GM21737 (cell line): ENCODE results near the gene STOM.

Experiments
- ATAC-seq: cut with Tn5 transposase; IDR thresholded peaks from one replicate; pipeline ENCODE4 v1.9.1; 2021; ENCODE audit warnings: mild to moderate bottlenecking, moderate library complexity; ENCODE audit not compliant: unreplicated experiment

The STOM gene

GRCh38 chr9:121323449-121324151 lies 46.5 kb downstream of the STOM start:
- no peak for ATAC-seq

GRCh38 chr9:121322737-121323448 lies 47.2 kb downstream of the STOM start:
- ATAC-seq, result no peak

GRCh38 chr9:121322037-121322736 lies 47.9 kb downstream of the STOM start:
- ATAC-seq, result no peak

GRCh38 chr9:121321016-121321503 lies 49.0 kb downstream of the STOM start:
- no peak for ATAC-seq

- ATAC-seq, result no peak
Measured at GRCh38 chr9:121319383-121319780, 50.7 kb downstream of the STOM start.

- ATAC-seq, result no peak
Measured at GRCh38 chr9:121318631-121319382, 51.2 kb downstream of the STOM start.

GRCh38 chr9:121317737-121318630 lies 52.1 kb downstream of the STOM start:
- ATAC-seq, result no peak

GRCh38 chr9:121316852-121317373 lies 53.1 kb downstream of the STOM start:
- ATAC-seq, result no peak

GRCh38 chr9:121316378-121316777 lies 53.7 kb downstream of the STOM start:
- no peak for ATAC-seq

GRCh38 chr9:121313458-121314152 lies 56.4 kb downstream of the STOM start:
- ATAC-seq, result no peak

GRCh38 chr9:121312169-121312568 lies 57.9 kb downstream of the STOM start:
- no peak for ATAC-seq

GRCh38 chr9:121310571-121310970 lies 59.5 kb downstream of the STOM start:
- no peak for ATAC-seq

- no peak for ATAC-seq
Measured at GRCh38 chr9:121309833-121310425, 60.1 kb downstream of the STOM start.

- ATAC-seq, result no peak
Measured at GRCh38 chr9:121309171-121309570, 60.9 kb downstream of the STOM start.

GRCh38 chr9:121308765-121309164 lies 61.3 kb downstream of the STOM start:
- no peak for ATAC-seq

- no peak for ATAC-seq
Measured at GRCh38 chr9:121307976-121308375, 62.1 kb downstream of the STOM start.

GRCh38 chr9:121305269-121305994 lies 64.6 kb downstream of the STOM start:
- ATAC-seq, result no peak

- no peak for ATAC-seq
Measured at GRCh38 chr9:121304707-121305106, 65.3 kb downstream of the STOM start.
